ENCODE data around the gene VOPP1.
A peak's percentile ranks its signal among the peaks of the same experiment; 100 is the strongest.

Gene VOPP1

GRCh38 chr7:55550010-55550663 is 22.2 kb downstream of the VOPP1 start:
- in situ Hi-C loops (cut with MboI; ENCODE audit: low pct_unique_long_range_greater_than_20kb, low sequenced_read_pairs, unreplicated experiment), result no loop called here
- TF ChIP-seq CTCF (IDR thresholded peaks at IDR 0.05; ENCODE audit: extremely low read depth, insufficient read depth, missing control alignments), result peak; percentile 3

GRCh38 chr7:55549457-55549856 is 22.8 kb downstream of the VOPP1 start:
- in situ Hi-C loops (cut with MboI; ENCODE audit: low pct_unique_long_range_greater_than_20kb, low sequenced_read_pairs, unreplicated experiment), result no loop called here
- no peak for TF ChIP-seq CTCF (IDR thresholded peaks at IDR 0.05; ENCODE audit: extremely low read depth, insufficient read depth, missing control alignments)
- no peak for DNase-seq (ENCODE audit: low spot score)

More at GRCh38 chr7:55550010-55550663, 22.2 kb downstream of the VOPP1 start:
- no peak for DNase-seq (ENCODE audit: low spot score)

- in situ Hi-C loops (cut with MboI; ENCODE audit: low pct_unique_long_range_greater_than_20kb, low sequenced_read_pairs, unreplicated experiment), result no loop called here
These were observed 24.0 kb downstream of the VOPP1 start for GRCh38 chr7:55548295-55548731.

DNA sequence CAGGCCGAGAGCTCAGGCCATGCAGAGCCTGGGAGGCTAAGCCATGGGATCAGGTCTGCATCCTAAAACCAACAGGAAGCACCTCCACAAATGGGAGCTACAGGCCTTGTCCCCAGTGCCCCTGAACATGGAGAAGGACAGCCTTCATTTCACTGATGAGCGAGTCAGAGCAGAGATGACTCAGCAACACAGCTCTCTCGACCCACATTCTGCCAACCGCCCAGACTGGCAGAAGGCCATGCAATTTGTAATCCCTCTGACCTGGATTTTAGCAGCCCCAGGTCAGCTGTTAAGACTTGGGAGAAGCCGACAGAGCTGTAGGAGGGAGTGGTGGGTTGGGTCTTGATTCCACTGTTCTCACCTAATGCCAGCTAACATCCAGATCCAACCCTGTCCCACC is 25.5 kb downstream of the VOPP1 start:
- DNase-seq (ENCODE audit: low spot score), result no peak
- in situ Hi-C loops (cut with MboI; ENCODE audit: low pct_unique_long_range_greater_than_20kb, low sequenced_read_pairs, unreplicated experiment), result no loop called here

More at GRCh38 chr7:55548295-55548731, 24.0 kb downstream of the VOPP1 start:
- TF ChIP-seq CTCF (IDR thresholded peaks at IDR 0.05; ENCODE audit: extremely low read depth, insufficient read depth, missing control alignments), result no peak
- DNase-seq (ENCODE audit: low spot score), result peak; percentile 48

DNA sequence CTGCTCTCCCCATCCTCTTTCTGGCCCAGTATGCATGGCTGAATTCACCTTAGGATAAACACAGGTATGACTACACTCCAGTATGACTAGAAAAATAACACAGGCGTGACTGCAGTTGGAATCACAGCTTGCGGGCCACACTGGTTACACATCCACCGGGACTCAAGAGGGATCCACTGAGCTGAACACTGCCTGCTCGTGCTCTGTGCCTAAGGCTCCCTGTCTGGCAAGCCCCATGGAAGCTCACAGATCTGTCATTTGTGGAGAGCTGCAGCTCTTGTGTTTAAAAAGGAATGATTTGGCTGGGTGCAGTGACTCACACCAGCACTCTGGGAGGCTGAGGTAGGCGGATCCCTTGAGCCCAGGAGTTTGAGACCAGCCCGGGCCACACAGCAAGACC is 26.8 kb downstream of the VOPP1 start:
- in situ Hi-C loops (cut with MboI; ENCODE audit: low pct_unique_long_range_greater_than_20kb, low sequenced_read_pairs, unreplicated experiment), result no loop called here
- DNase-seq (ENCODE audit: low spot score), result no peak
- no peak for TF ChIP-seq CTCF (IDR thresholded peaks at IDR 0.05; ENCODE audit: extremely low read depth, insufficient read depth, missing control alignments)

More for the DNA sequence above, 25.5 kb downstream of the VOPP1 start:
- no peak for TF ChIP-seq CTCF (IDR thresholded peaks at IDR 0.05; ENCODE audit: extremely low read depth, insufficient read depth, missing control alignments)

GRCh38 chr7:55540226-55540858 is 32.0 kb downstream of the VOPP1 start:
- in situ Hi-C loops (cut with MboI; ENCODE audit: low pct_unique_long_range_greater_than_20kb, low sequenced_read_pairs, unreplicated experiment), result no loop called here
- no peak for TF ChIP-seq CTCF (IDR thresholded peaks at IDR 0.05; ENCODE audit: extremely low read depth, insufficient read depth, missing control alignments)
- no peak for DNase-seq (ENCODE audit: low spot score)
